HG03457 (cell line): ENCODE data around the gene SNX32.

Experiments
- ATAC-seq: cut with Tn5 transposase; IDR thresholded peaks from one replicate; pipeline ENCODE4 v1.9.1; 2021; ENCODE audit warnings: moderate number of reproducible peaks; ENCODE audit not compliant: unreplicated experiment

SNX32 gene

GRCh38 chr11:65897020-65897471 is 63.3 kb downstream of the SNX32 start:
- ATAC-seq, result no peak

GRCh38 chr11:65898656-65899355 is 65.0 kb downstream of the SNX32 start:
- ATAC-seq, result no peak

GRCh38 chr11:65899356-65900124 is 65.8 kb downstream of the SNX32 start:
- ATAC-seq, result no peak

- ATAC-seq, result peak; percentile 62
Observed at GRCh38 chr11:65900125-65900898, 66.5 kb downstream of the SNX32 start, which contains the start of gene FOSL1. FOSL1 (minus strand) TSS chr11:65900388; CDS start chr11:65900339, 49 bp downstream.

GRCh38 chr11:65900899-65901180 is 67.1 kb downstream of the SNX32 start:
- no peak for ATAC-seq

- no peak for ATAC-seq
Observed at GRCh38 chr11:65903068-65903481, 69.3 kb downstream of the SNX32 start.
